ENCODE results near the gene WDR19.

Gene WDR19

DNA sequence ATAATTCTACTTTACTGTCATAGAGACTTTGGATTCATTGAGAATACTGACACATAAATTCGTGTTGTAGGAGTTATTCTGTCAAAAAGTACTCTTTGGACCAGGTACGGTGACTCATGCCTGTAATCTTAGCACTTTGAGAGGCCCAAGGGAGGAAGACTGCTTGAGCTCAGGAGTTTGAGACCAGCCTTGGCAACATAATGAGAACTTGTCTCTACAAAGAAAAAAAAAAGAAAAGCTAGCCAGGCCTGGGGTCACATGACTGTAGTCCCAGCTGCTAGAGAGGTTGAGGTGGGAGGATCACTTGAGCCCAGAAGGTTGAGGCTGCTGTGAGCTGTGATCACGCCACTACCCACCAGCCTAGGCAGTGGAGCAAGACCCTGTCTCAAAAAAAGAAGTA, 54.9 kb downstream of the WDR19 start:
- no peak for DNase-seq (ENCODE audit: low spot score)
- TF ChIP-seq, protein P1, sequence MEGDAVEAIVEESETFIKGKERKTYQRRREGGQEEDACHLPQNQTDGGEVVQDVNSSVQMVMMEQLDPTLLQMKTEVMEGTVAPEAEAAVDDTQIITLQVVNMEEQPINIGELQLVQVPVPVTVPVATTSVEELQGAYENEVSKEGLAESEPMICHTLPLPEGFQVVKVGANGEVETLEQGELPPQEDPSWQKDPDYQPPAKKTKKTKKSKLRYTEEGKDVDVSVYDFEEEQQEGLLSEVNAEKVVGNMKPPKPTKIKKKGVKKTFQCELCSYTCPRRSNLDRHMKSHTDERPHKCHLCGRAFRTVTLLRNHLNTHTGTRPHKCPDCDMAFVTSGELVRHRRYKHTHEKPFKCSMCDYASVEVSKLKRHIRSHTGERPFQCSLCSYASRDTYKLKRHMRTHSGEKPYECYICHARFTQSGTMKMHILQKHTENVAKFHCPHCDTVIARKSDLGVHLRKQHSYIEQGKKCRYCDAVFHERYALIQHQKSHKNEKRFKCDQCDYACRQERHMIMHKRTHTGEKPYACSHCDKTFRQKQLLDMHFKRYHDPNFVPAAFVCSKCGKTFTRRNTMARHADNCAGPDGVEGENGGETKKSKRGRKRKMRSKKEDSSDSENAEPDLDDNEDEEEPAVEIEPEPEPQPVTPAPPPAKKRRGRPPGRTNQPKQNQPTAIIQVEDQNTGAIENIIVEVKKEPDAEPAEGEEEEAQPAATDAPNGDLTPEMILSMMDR (IDR thresholded peaks at IDR 0.05; ENCODE audit: borderline replicate concordance, control extremely low read depth, extremely low read depth, insufficient read depth, missing control alignments): no peak
- in situ Hi-C loops (cut with MboI; ENCODE audit: low sequenced_read_pairs, unreplicated experiment): no loop called here

GRCh38 chr4:39243462-39243861, 61.1 kb downstream of the WDR19 start:
- no peak for DNase-seq (ENCODE audit: low spot score)
- in situ Hi-C loops (cut with MboI; ENCODE audit: low sequenced_read_pairs, unreplicated experiment): no loop called here
- TF ChIP-seq, protein P1 (IDR thresholded peaks at IDR 0.05; ENCODE audit: borderline replicate concordance, control extremely low read depth, extremely low read depth, insufficient read depth, missing control alignments): no peak

GRCh38 chr4:39255266-39255665, 72.9 kb downstream of the WDR19 start:
- in situ Hi-C loops (cut with MboI; ENCODE audit: low sequenced_read_pairs, unreplicated experiment): no loop called here
- DNase-seq (ENCODE audit: low spot score): no peak
- TF ChIP-seq, protein P1 (IDR thresholded peaks at IDR 0.05; ENCODE audit: borderline replicate concordance, control extremely low read depth, extremely low read depth, insufficient read depth, missing control alignments): no peak

- TF ChIP-seq, protein P1 (IDR thresholded peaks at IDR 0.05; ENCODE audit: borderline replicate concordance, control extremely low read depth, extremely low read depth, insufficient read depth, missing control alignments): no peak
- in situ Hi-C loops (cut with MboI; ENCODE audit: low sequenced_read_pairs, unreplicated experiment): no loop called here
These were observed 73.5 kb downstream of the WDR19 start for GRCh38 chr4:39255871-39256270.

GRCh38 chr4:39256436-39256835, 74.1 kb downstream of the WDR19 start:
- in situ Hi-C loops (cut with MboI; ENCODE audit: low sequenced_read_pairs, unreplicated experiment): no loop called here
- TF ChIP-seq, protein P1 (IDR thresholded peaks at IDR 0.05; ENCODE audit: borderline replicate concordance, control extremely low read depth, extremely low read depth, insufficient read depth, missing control alignments): no peak

More at GRCh38 chr4:39255871-39256270, 73.5 kb downstream of the WDR19 start:
- no peak for DNase-seq (ENCODE audit: low spot score)

GRCh38 chr4:39259571-39260330, 77.4 kb downstream of the WDR19 start:
- DNase-seq (ENCODE audit: low spot score): no peak
- in situ Hi-C loops (cut with MboI; ENCODE audit: low sequenced_read_pairs, unreplicated experiment): no loop called here
- TF ChIP-seq, protein P1 (IDR thresholded peaks at IDR 0.05; ENCODE audit: borderline replicate concordance, control extremely low read depth, extremely low read depth, insufficient read depth, missing control alignments): no peak

More at GRCh38 chr4:39256436-39256835, 74.1 kb downstream of the WDR19 start:
- DNase-seq (ENCODE audit: low spot score): no peak

All from GM13976 (cell line).